Transverse colon (tissue), 3 donors: Measurements from ENCODE around the gene APOL3.

Experiments used
- CTCF ChIP-seq, 5 experiments: fragments of 200-600 bp in 3 of 5; fragments of 450-650 bp in 2 of 5; sonication (generic) in 3 of 5; IDR thresholded peaks; 1 replicate in 2 of 5; 2 replicates in 3 of 5; pipeline ENCODE4 v1.5.1; 2016 to 2017; ENCODE audit warnings: antibody characterized with exemption in 5 of 5, inconsistent platforms in 3 of 5, mild to moderate bottlenecking in 2 of 5, moderate library complexity in 1 of 5
- POLR2A ChIP-seq: fragments of 450-650 bp; IDR thresholded peaks from one replicate; pipeline ENCODE4 v1.6.1; 2016; ENCODE audit warnings: antibody characterized with exemption, mild to moderate bottlenecking, moderate library complexity

GRCh38 chr22:36136475-36136874 lies 24.1 kb downstream of the APOL3 start:
- TF ChIP-seq POLR2A (no peak), CTCF (IDR thresholded peaks at IDR 0.05) (no peak)
